HG02610 (cell line): ENCODE data around the gene DNAJC25.
A peak's percentile ranks its signal among the peaks of the same experiment; 100 is the strongest.

Experiments used
- ATAC-seq: cut with Tn5 transposase; IDR thresholded peaks from one replicate; pipeline ENCODE4 v1.9.1; 2021; ENCODE audit warnings: mild to moderate bottlenecking, moderate library complexity; ENCODE audit not compliant: unreplicated experiment

Gene DNAJC25

DNA sequence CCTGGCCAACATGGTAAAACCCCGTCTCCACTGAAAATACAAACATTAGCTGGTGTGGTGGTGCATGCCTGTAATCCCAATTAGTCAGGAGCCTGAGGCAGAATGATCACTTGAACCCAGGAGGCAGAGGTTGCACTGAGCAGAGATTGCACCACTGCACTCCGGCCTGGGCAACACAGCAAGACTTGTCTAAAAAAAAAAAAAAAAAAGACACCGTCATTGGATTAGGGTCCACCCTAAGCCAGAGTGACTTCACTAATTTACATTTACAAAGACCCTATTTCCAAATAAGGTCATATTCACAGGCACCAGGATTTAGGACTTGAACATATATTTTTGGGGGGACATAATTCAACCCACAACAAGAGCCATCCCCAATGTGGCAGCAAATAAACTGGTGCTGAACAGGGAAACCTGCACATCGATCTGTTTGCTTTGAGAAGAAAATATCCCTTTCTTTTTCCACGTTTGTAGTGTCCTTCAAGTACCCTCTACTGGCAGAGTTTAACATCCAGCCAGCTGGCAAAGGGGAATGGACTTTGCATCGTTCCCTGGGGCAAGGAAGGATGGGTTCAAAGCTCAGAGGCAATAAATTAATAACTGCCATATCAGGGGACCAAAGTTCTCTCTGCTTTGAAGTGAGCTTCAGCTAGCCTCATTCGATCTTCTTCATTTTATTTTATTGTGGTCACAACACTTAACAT is 3.7 kb upstream of the DNAJC25 start:
- ATAC-seq: no peak

DNA sequence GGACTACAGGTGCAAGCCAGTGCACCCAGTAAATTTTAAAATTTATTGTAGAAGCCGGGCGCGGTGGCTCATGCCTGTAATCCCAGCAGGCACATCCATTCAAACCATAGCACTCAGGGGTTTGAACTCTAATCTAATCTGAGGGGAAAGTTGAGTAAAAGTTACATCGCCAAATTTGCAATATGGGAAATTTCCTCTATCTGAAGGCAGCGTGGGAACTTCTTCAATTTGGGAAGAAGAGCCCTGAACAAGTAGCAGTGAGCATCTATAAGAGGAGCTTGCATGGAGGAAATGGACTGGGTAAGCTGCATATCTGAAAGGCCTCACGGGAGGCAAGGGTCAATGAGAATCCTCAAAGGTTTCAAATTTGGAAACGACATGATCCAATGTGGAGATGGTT is 2.7 kb upstream of the DNAJC25 start:
- no peak for ATAC-seq

DNA sequence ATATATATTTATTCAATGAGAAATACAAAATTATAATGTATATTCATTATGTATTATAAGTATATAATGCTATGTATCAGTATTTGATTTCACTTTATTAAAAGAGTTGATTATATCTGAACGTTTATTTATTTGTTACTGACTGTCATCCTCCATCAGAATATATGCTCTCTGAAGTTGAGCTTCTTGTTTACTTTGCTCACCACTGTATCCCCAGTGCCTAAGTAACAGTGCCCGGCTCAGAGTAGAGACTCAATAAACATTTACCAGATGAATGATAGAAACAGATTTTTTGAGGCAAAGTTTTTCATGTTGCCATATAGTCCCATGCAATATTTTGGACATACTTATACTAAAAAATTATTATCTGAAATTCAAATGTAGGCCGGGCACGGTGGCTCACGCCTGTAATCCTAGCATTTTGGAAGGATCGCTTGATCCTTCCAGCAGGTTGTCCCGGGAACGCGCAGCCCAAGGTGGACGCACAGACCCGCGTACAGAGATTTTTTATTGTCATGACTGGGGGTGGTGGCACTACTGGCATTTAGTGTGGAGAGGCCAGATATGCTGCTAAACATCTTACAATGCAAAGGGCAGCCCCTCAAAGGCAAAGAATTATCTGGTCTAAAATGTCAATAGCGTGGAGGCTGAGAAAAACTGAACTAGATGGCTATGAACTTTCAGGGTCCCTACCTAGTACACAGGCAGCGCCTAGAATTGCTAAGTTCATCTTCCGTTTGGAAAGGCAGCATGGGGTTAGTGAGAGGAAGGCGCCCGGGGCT is 761 bp upstream of the DNAJC25 start:
- peak; percentile 23 for ATAC-seq

DNA sequence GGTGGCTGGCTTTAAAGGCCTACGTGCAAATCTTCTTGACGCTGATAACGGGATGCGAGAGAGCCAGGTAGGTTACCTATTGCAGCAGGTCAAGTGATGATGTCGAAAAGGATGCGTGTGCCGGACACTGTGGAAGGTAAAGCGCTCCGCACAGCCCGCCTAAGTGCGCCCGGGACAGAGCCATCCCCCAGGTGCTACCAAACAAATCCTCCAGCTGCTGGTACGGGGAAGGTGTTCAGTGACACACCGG is 245 bp upstream of the DNAJC25 start:
- ATAC-seq: no peak

DNA sequence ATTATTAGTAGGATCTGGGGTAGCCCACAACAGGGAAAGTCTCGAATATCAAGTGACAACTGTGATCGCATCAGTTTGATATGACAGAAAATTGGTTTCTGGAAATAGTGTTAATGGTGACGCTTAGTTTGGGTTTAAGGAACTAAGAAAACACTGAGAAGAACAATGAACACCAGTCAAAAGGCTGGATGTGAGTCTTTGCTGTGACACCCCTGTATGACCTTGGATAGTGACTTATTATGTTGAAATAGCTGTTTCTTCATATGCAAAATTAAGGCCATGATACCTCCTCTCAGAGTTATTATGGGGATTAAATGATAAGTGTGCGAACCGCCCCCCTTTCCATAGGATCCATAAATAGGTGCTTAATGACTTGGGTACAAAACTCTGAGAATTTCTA is 926 bp downstream of the DNAJC25 start:
- ATAC-seq: no peak

DNA sequence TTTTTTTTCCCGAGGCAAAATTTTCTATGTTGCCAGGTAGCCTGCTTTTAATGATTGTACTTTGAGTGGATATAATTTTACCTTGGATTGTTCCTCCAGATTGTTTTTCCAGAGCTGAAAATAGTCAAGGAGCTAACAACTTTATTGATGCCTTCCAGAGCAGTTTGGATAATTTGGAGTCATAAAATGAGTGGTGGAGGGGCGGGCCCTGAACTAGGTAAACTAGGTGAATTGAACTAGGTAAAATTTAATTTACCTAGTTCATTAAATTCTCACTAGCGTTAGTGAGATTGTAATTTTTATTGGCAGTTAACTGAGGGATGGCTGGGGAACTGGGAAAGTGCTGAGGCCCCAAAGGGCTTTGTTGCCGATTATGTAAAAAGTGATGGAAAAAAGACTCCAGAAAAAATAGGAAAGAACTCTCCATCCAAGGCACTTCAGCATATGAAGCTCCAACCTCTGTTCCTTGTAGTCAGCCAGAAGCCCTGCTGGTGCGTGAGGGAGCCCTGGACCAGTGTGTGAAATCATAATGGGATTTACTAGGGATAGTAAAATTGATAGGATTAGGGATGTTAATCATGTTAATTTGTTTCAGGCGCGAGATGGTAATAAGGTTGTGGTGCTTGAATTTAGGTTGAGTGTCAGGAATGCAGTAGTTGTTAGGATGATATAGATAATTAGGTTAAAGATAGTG is 1.7 kb downstream of the DNAJC25 start:
- ATAC-seq: no peak

DNA sequence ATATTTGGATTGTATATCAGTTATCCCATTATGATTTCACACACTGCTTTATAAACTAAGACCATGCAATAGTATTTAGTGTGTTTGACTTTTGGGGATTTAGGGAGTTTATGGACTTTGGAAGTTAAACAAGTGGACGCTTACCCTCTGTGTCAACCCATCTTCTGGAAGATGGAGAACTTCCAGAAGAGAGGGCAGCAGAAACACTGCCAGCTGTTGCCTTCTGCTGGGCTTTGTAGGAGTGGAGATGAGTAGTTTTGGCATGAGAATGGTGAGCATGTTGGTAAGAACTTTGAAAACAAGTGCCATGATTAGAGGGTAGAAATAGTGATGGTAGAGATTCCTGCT is 2.2 kb downstream of the DNAJC25 start:
- no peak for ATAC-seq

DNA sequence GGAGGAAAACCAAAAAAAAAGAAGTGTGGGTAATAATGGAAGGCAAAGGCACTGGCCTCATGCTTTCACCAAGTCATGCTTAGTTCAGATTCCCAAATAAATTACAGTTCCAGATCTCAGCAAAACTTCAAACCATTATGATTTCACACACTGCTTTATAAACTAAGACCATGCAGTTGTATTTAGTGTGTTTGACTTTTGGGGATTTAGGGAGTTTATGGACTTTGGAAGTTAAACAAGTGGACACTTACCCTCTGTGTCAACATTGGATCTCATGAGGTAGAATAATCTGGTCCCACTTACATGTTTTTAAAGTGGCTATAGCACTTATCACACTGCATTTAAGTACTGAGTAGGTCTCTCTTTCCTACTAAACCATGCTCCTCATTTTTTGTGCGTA is 3.7 kb downstream of the DNAJC25 start:
- ATAC-seq: no peak

DNA sequence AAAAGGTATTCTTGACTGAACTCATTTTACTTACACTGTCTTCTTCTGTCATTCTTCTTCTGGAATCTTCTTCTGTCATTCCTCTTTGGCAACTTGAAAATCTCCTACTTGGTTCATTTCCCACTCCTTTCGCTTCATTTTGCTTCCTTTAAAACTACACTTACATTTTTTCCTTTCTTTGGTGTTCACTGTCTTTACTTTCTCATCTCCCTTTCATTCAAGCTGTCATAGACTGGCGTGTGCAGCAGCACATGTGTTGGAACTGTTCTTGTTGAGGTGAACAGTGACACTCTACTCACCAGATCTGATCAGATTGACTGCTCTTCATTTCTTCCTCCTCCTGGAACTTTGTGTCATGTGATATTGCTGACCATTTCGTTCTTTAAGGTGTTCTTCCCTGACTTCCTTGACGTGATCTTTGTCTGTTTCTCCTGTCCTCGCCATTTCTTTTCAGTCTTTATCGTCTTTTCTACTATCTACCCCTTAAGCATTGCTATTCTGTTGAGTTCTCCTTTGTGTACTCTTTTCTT is 6.4 kb downstream of the DNAJC25 start:
- no peak for ATAC-seq

DNA sequence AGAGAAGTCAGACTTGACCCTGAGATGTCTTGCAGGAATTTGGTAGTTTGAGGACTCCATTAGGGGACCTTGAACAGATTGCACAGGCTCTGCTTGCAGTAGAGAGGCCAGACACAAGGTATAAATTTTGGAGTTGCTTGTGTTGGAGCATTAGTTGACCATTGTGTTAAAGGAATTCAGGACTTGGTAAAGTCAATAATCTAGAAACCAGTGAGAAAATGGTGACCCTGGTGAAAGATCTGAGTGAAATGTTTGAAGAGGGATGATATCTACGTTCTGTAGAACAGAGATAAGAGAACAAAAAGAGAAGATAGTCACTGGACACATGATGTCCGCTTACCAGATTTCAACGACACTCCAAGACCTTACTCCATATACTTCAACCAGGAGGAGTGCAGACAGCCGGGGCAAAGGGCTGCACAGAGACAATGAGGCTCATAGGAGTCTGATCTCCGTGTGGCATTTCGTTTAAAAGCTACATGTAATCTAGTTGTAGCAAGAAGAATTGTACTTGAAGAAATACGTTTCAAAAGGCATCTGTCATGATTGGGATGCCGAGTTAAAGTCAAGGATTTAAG is 13.2 kb downstream of the DNAJC25 start:
- ATAC-seq: no peak

DNA sequence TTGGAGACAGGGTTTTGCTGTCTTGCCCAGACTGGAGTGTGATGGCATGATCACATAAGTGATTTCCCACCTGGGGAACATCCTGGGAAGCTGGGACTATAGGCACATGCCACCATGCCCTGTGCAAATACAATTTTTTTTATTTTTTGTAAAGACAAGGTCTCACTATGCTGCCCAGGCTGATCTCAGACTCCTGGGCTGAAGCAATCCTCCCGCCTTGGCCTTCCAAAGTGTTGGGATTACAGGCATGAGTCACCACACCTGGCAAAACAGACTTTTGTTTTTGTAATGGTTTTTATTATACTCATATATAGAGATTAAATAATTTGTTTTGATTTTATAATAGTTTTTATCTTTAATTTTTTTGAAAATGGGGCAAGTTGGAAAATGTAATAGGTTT is 14.7 kb downstream of the DNAJC25 start:
- no peak for ATAC-seq

DNA sequence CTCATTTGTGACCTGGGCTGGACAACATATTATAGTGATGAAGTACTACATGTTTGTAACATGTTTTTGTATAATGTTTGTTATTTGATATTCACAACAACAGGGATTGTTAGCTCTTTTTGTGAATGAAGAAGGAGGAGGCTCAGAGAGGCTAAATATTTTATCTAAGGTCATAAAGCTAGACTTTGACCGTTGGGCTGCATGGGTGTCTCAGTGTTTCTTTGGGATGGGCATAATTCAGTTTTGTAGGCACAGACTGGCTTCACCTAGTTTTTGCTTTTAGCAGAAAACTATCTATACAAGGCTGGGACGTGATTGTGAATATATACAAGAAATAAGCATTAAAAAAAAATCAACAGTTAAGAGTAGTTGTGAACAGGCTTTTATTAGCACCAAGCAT is 15.3 kb downstream of the DNAJC25 start:
- ATAC-seq: no peak

DNA sequence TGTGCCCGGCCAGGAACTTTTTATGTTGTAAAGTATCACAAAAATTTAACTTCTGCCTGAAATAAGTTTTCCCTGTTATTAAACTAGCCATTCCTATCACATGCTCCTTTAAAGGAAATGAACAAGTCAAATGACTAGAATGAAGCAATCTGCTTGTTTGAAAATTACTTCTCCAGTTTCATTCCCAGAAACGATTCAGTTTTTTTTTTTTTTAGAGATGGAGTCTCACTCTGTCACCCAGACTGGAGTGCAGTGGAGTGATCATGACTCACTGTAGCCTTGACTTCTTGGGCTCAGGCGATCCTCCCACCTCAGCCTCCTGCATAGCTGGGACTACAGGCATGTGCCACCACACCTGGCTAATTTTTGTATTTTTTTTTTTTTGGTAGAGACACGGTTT is 16.9 kb downstream of the DNAJC25 start:
- ATAC-seq: no peak

DNA sequence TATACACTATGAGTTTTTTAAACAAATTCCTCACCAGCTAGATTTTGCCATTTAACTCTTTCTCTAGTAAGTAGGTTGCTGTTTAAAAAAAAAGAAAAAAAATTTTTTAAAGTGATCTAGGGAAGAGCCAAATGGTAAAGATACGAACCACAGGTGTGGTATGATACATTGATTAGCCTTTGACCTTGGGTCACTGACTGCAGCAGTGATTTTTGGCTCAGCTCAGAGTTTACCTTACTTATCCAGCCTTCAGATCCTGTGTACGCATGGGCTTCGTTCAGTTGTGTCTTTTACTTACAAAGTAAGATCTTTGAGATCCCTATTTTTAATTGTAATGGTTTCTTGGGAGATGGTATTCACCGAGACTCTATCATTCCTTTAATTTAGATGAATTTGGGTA is 17.9 kb downstream of the DNAJC25 start:
- no peak for ATAC-seq

DNA sequence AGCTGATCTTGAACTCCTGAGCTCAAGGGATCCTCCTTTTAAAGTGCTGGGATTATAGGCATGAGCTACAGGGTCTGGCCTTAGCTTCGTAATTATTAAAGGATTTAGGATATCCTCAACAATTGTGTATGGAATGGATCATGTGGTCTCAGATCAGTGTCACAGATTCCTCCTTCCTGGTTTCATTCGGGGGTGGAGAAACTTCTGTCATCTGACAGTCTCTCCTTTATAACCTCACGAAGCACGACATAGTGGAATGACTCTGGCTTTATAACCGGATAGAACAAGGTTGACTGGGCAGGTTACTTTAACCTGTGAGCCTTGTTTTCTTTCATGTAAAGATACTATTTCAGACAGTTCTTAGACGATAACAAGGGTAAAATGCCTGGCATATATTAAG is 25.9 kb downstream of the DNAJC25 start:
- ATAC-seq: no peak

DNA sequence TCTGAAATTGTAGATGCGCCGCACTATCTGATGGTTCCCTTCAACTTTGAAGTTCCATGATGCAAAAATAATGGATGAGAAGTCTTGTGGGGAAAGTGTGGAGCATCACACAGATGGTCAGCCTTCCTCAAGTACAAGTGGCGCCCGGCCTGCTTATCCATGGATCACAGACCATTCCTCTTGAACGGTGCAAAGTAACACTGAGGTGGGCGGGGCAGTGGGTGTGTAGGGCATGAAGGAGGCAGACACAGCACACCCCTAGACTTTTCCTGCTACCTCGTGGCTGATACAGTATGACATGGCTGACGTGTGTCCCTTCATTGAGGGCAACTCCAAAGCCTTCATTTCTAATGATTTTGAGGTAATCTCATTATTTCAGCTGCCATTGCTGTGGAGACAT is 27.8 kb downstream of the DNAJC25 start:
- ATAC-seq: no peak

DNA sequence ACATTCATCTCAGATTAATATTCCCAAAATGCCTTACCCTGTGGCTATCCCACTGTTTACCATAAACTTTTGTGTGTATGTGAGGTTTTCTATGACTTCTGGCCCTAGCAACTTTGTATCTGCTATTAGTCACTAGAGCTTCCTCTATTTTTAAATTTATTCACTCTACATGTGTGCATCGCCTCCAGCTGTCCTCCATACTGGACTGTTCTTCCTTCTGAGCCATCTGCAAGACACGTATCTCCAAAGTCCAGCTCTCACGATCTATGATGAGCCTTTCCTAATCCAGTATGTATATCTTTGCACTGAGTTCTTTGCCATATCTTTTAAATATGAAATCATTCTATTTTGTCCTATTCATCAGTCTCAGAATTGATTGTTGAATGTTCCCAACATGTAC is 28.6 kb downstream of the DNAJC25 start:
- ATAC-seq: no peak

DNA sequence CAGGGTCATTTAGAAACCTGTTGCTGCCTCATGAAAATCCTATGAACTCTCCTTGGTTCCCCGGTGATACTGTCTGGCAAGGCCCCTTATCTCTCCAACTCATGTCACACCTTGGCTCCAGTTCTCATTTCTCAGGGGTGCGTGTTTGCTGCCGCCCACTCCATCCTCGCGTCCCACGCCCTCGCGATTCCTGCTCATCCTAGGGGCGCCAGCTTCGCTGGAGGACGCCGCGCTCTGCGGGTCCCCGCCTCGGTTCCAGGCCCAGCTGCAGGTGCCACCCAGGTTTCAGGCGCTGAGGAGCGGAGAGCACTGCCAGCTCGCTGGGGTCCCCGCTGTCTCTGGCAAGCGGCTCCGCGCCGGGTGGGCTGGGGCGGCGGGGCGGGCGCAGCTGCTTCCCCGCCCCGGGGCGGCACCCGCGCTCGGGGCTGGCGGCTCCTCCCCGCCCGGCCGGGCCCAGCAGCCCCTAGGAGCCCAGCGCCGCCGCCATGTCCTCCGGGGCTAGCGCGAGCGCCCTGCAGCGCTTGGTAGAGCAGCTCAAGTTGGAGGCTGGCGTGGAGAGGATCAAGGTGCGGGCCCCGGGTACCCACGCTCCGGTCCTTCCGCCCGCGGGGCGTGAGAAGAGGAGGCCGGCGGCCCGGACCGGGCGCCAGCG is 30.1 kb downstream of the DNAJC25 start, which contains the start of gene GNG10:
Gene GNG10, plus strand, starts transcription at position 456 of the 652 bp plus-strand sequence. Its CDS starts 30 bp downstream, at position 486.
- peak; percentile 89 for ATAC-seq

DNA sequence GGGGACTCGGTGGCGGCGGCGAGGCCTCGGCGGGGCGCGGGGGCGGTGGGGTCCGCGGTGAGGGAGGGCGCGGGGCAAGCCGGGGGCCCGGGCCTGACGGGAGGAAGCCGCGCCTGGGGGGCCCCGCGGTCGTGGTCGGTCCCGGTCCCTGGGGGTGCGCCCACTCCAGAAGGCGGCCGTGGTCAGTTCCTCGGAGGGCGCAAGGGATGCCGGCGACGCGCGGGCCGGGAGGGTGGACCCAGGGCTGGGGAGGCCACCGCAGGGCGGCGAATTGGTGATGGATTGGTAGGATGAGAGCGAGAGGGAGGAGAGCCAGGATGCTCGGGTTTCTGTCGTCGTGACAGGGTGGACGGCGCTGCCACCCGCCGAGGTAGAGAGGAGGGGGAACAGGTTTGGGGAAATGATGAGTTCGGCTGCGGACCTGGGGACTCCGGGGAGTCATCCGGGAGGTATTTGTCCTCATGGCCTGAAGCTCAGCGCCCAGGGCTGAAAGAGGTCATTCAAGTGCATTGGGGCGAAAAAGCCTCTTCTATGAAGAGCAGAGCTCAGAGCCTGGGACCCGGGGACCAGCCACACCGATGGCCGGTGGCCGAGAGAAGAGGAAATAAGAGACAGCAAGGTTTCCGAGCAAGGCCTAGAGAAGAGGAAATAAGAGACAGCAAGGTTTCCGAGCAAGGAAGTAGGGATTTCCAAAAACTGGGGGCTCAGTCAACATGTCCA is 30.8 kb downstream of the DNAJC25 start:
- peak; percentile 22 for ATAC-seq

DNA sequence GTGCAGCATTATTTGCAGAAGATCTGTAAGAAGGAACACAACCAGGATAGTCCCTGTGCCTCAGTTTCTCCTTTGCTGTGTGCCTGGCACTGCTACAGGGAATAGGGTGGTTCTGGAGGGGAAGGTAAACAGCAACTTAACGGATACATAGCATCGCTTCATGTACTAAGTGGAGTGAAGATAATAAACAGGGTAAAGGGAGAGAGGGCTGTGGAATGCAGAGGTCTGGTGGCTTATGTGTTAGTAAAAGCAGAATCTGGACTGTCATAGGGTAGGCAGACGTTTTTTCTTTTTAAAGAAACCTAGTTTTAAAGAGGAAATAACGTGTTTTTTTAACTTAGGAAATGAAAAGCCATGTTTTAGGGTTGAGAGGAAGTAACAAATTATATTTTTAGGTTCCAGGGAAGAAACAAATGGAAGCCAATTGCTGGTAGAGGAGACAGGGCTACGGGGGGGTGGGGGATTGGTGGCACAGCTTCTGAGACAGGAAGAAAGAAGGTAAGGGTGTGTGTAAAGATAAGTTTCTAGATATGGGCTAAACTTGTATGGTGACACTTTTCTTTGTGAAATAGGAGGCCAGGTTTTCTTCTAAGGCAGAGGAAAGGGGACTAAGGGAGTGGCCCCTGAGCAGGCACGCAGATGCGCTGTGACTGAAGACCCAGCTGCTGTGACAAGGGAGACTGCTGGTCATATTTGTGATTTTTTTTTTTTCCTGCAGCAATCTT is 31.6 kb downstream of the DNAJC25 start:
- no peak for ATAC-seq
